ENCODE measurements around the gene GP1BA.

Gene GP1BA

GRCh38 chr17:4972322-4972721 is 40.2 kb downstream of the GP1BA start:
- no peaks in the 10 kb centered on the region for H3K27me3 ChIP-seq (ENCODE audit: control insufficient read depth in 1 of 2, insufficient read depth in 2 of 2, low read length in 2 of 2)
- peaks cover 69% of the 10 kb centered on the region for H3K36me3 ChIP-seq (ENCODE audit: insufficient read depth, low read length)
- H3K4me3 ChIP-seq (ENCODE audit: low read depth in 1 of 2, low read length in 2 of 2): no peak overlapping the region
- no peak overlapping the region for H3K9ac ChIP-seq (ENCODE audit: low read length)
- no peaks in the 10 kb centered on the region for H3K9me3 ChIP-seq (ENCODE audit: low read length)
- H3K4me1 ChIP-seq (ENCODE audit: insufficient read depth, low read length): peaks cover 20% of the 10 kb centered on the region
- peak overlapping the region; percentile 43 for H3K27ac ChIP-seq (ENCODE audit: low read depth, low read length)

- no peak overlapping the region for H3K9ac ChIP-seq (ENCODE audit: low read length)
- no peaks in the 10 kb centered on the region for H3K27me3 ChIP-seq (ENCODE audit: control insufficient read depth in 1 of 2, insufficient read depth in 2 of 2, low read length in 2 of 2)
- H3K36me3 ChIP-seq (ENCODE audit: insufficient read depth, low read length): peaks cover 73% of the 10 kb centered on the region
- no peaks in the 10 kb centered on the region for H3K9me3 ChIP-seq (ENCODE audit: low read length)
- no peak overlapping the region for H3K4me3 ChIP-seq (ENCODE audit: low read depth in 1 of 2, low read length in 2 of 2)
- H3K4me1 ChIP-seq (ENCODE audit: insufficient read depth, low read length): peaks cover 20% of the 10 kb centered on the region
- peak overlapping the region; percentile 8 for H3K27ac ChIP-seq (ENCODE audit: low read depth, low read length)
These were observed 40.7 kb downstream of the GP1BA start for GRCh38 chr17:4972752-4973151.

DNA sequence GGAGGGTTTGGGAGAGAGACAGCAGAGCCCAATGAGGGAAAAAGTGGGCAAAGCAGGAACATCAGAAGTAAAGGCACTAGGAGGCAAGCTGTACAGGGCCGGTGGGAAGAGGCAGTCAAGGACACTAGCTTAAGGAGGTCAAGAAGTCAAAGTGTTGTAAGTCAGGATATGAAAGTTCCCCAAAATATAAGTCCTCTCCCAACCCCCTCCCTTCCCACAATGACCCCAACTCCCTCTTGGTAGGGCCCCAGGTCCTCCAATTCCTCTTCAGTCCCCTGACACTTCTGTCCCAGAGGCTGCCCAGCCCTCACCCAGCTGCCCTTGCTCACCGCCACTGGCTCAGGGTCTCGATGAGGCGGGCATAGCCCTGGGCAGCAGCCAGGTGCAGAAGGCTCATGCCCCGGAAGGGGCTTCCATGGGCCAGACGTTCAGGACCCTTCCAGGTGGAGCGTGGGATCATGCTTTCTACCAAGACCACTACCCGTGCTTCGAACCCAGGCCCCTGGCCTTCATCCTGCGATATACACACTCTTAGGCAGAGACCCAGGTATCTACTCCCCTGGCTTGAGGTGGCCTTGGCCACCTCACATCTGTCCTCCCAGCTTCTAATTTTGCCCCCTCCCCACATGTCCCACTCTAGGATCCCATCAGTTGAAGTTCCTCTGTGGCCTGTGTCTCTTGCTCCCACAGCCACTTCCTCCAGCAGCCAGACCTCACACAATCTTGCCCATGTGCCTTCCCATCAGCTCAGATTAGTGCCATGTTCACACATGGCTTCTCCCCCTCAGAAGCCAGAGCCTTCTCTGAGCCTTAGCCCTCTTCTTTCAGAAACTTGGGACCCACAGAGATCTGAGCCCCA is 41.4 kb downstream of the GP1BA start:
- Histone ChIP-seq H3K9me3 (ENCODE audit: low read length) (no peaks in the 10 kb centered on the region), H3K4me1 (ENCODE audit: insufficient read depth, low read length) (peaks cover 15% of the 10 kb centered on the region), H3K36me3 (ENCODE audit: insufficient read depth, low read length) (peaks cover 81% of the 10 kb centered on the region), H3K9ac (ENCODE audit: low read length) (no peak overlapping the region), H3K27ac (ENCODE audit: low read depth, low read length) (no peak overlapping the region), H3K27me3 (ENCODE audit: control insufficient read depth in 1 of 2, insufficient read depth in 2 of 2, low read length in 2 of 2) (no peaks in the 10 kb centered on the region), H3K4me3 (ENCODE audit: low read depth in 1 of 2, low read length in 2 of 2) (no peak overlapping the region)

- Histone ChIP-seq H3K36me3 (ENCODE audit: insufficient read depth, low read length) (peaks cover 86% of the 10 kb centered on the region), H3K4me1 (ENCODE audit: insufficient read depth, low read length) (peaks cover 8% of the 10 kb centered on the region)
These were observed 42.1 kb downstream of the GP1BA start for GRCh38 chr17:4974115-4974670.

GRCh38 chr17:4978726-4979125 is 46.6 kb downstream of the GP1BA start:
- Histone ChIP-seq H3K27me3 (ENCODE audit: control insufficient read depth in 1 of 2, insufficient read depth in 2 of 2, low read length in 2 of 2) (no peaks in the 10 kb centered on the region), H3K9ac (ENCODE audit: low read length) (no peak overlapping the region), H3K36me3 (ENCODE audit: insufficient read depth, low read length) (peaks cover 68% of the 10 kb centered on the region), H3K9me3 (ENCODE audit: low read length) (no peaks in the 10 kb centered on the region), H3K4me3 (ENCODE audit: low read depth in 1 of 2, low read length in 2 of 2) (no peak overlapping the region), H3K4me1 (ENCODE audit: insufficient read depth, low read length) (peaks cover 9% of the 10 kb centered on the region), H3K27ac (ENCODE audit: low read depth, low read length) (no peak overlapping the region)

More at GRCh38 chr17:4974115-4974670, 42.1 kb downstream of the GP1BA start:
- H3K27ac ChIP-seq (ENCODE audit: low read depth, low read length): no peak overlapping the region
- no peak overlapping the region for H3K4me3 ChIP-seq (ENCODE audit: low read depth in 1 of 2, low read length in 2 of 2)
- no peaks in the 10 kb centered on the region for H3K9me3 ChIP-seq (ENCODE audit: low read length)
- no peak overlapping the region for H3K9ac ChIP-seq (ENCODE audit: low read length)
- H3K27me3 ChIP-seq (ENCODE audit: control insufficient read depth in 1 of 2, insufficient read depth in 2 of 2, low read length in 2 of 2): no peaks in the 10 kb centered on the region

- peaks cover 9% of the 10 kb centered on the region for H3K4me1 ChIP-seq (ENCODE audit: insufficient read depth, low read length)
- no peak overlapping the region for H3K27ac ChIP-seq (ENCODE audit: low read depth, low read length)
- H3K27me3 ChIP-seq (ENCODE audit: control insufficient read depth in 1 of 2, insufficient read depth in 2 of 2, low read length in 2 of 2): no peaks in the 10 kb centered on the region
- peaks cover 48% of the 10 kb centered on the region for H3K36me3 ChIP-seq (ENCODE audit: insufficient read depth, low read length)
- no peak overlapping the region for H3K9ac ChIP-seq (ENCODE audit: low read length)
- no peak overlapping the region for H3K4me3 ChIP-seq (ENCODE audit: low read depth in 1 of 2, low read length in 2 of 2)
- H3K9me3 ChIP-seq (ENCODE audit: low read length): no peaks in the 10 kb centered on the region
These were observed 48.7 kb downstream of the GP1BA start for GRCh38 chr17:4980644-4981216.

- no peaks in the 10 kb centered on the region for H3K27me3 ChIP-seq (ENCODE audit: control insufficient read depth in 1 of 2, insufficient read depth in 2 of 2, low read length in 2 of 2)
- no peaks in the 10 kb centered on the region for H3K9me3 ChIP-seq (ENCODE audit: low read length)
- H3K4me3 ChIP-seq (ENCODE audit: low read depth in 1 of 2, low read length in 2 of 2): no peak overlapping the region
- peaks cover 39% of the 10 kb centered on the region for H3K36me3 ChIP-seq (ENCODE audit: insufficient read depth, low read length)
- peaks cover 18% of the 10 kb centered on the region for H3K4me1 ChIP-seq (ENCODE audit: insufficient read depth, low read length)
- no peak overlapping the region for H3K9ac ChIP-seq (ENCODE audit: low read length)
- no peak overlapping the region for H3K27ac ChIP-seq (ENCODE audit: low read depth, low read length)
These were observed 50.2 kb downstream of the GP1BA start for GRCh38 chr17:4982305-4982704.
